ENCODE measurements around the gene ANTXR1. TPM values are rescaled to one million over a fixed set of nuclear protein-coding genes. Genes with fewer than 3 reads are reported as not detected.

Gene ANTXR1
- polyA plus RNA-seq, 1 donor (not counting 4 experiments of a cell fraction or from before 2014, with no cell fraction given) = 20.4 TPM

GRCh38 chr2:69251943-69252342 is 239.0 kb downstream of the ANTXR1 start:
- no peak for TF ChIP-seq CTCF (optimal IDR thresholded peaks at IDR 0.05 in 1 of 3, IDR thresholded peaks at IDR 0.05 in 1 of 3, conservative IDR thresholded peaks at IDR 0.05 in 1 of 3; ENCODE audit: extremely low read depth in 1 of 3, insufficient read depth in 2 of 3, low read length in 3 of 3)
- no peak for TF ChIP-seq EZH2 (IDR thresholded peaks at IDR 0.05; ENCODE audit: low read length)
- H3K79me2 ChIP-seq (ENCODE audit: control insufficient read depth, insufficient read depth, low read length) = no peaks in the 10 kb centered on the region
- H3K9me3 ChIP-seq (ENCODE audit: control insufficient read depth, low read depth, low read length) = no peaks in the 10 kb centered on the region
- no peak for FAIRE-seq
- no peak overlapping the region for H3K4me3 ChIP-seq (ENCODE audit: control insufficient read depth in 2 of 3, extremely low read depth in 1 of 3, insufficient read depth in 2 of 3, low read depth in 1 of 3, low read length in 3 of 3)
- H4K20me1 ChIP-seq (ENCODE audit: control insufficient read depth, extremely low read depth, insufficient read depth, low read length) = no peaks in the 10 kb centered on the region
- no peaks in the 10 kb centered on the region for H3K9me1 ChIP-seq (ENCODE audit: control insufficient read depth, extremely low read depth, insufficient read depth, low read length)
- no peak overlapping the region for H3K4me2 ChIP-seq (ENCODE audit: control insufficient read depth, extremely low read depth, insufficient read depth, low read depth, low read length)
- H3K4me1 ChIP-seq (ENCODE audit: control insufficient read depth, extremely low read depth, insufficient read depth, low read length) = peaks cover 12% of the 10 kb centered on the region
- H3K9ac ChIP-seq (ENCODE audit: control insufficient read depth, extremely low read depth, insufficient read depth, low read length) = no peak overlapping the region
- H3K27me3 ChIP-seq (ENCODE audit: control insufficient read depth, extremely low read depth, insufficient read depth, low read length) = no peaks in the 10 kb centered on the region
- no peak overlapping the region for H3K27ac ChIP-seq (ENCODE audit: control insufficient read depth, insufficient read depth, low read length)
- H3K36me3 ChIP-seq (ENCODE audit: control insufficient read depth in 2 of 2, extremely low read depth in 1 of 2, insufficient read depth in 2 of 2, low read length in 2 of 2) = no peaks in the 10 kb centered on the region
- dilution Hi-C loops (cut with MboI; ENCODE audit: extremely low pct_ligation_motif_present, low sequenced_read_pairs) = no loop called here
- DNase-seq (ENCODE audit: low read depth, low spot score) = no peak
- H2AFZ ChIP-seq (ENCODE audit: control insufficient read depth, low read length) = no peak overlapping the region

DNA sequence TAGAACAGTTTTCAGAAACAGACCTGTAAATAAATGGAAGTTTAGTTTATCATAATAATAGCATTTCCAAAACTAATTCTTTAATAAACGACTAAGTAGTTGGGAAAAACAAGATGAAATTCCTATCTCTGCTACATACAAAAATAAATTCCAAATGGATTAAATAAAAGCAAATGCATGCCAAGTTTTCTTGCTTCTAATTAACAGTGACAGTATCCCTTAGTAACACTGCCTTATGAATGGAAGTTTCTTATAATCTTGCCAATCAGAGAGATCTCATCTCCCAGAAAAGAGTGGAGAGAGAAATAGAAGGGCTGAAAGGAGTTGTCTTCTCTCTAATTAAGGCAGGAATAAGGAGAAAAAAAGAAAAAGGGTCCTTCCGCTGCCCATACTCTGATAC is 240.1 kb downstream of the ANTXR1 start:
- H3K36me3 ChIP-seq (ENCODE audit: control insufficient read depth in 2 of 2, extremely low read depth in 1 of 2, insufficient read depth in 2 of 2, low read length in 2 of 2) = no peaks in the 10 kb centered on the region
- dilution Hi-C loops (cut with MboI; ENCODE audit: extremely low pct_ligation_motif_present, low sequenced_read_pairs) = no loop called here
- H3K27ac ChIP-seq (ENCODE audit: control insufficient read depth, insufficient read depth, low read length) = no peak overlapping the region
- TF ChIP-seq CTCF (optimal IDR thresholded peaks at IDR 0.05 in 1 of 3, IDR thresholded peaks at IDR 0.05 in 1 of 3, conservative IDR thresholded peaks at IDR 0.05 in 1 of 3; ENCODE audit: extremely low read depth in 1 of 3, insufficient read depth in 2 of 3, low read length in 3 of 3) = no peak
- no peak for TF ChIP-seq EZH2 (IDR thresholded peaks at IDR 0.05; ENCODE audit: low read length)
- no peak overlapping the region for H2AFZ ChIP-seq (ENCODE audit: control insufficient read depth, low read length)
- FAIRE-seq (no peak), DNase-seq (ENCODE audit: low read depth, low spot score) (no peak)
- peaks cover 12% of the 10 kb centered on the region for H3K4me1 ChIP-seq (ENCODE audit: control insufficient read depth, extremely low read depth, insufficient read depth, low read length)
- no peaks in the 10 kb centered on the region for H3K27me3 ChIP-seq (ENCODE audit: control insufficient read depth, extremely low read depth, insufficient read depth, low read length)
- H3K9me3 ChIP-seq (ENCODE audit: control insufficient read depth, low read depth, low read length) = no peaks in the 10 kb centered on the region
- no peaks in the 10 kb centered on the region for H4K20me1 ChIP-seq (ENCODE audit: control insufficient read depth, extremely low read depth, insufficient read depth, low read length)
- H3K4me2 ChIP-seq (ENCODE audit: control insufficient read depth, extremely low read depth, insufficient read depth, low read depth, low read length) = no peak overlapping the region
- H3K9ac ChIP-seq (ENCODE audit: control insufficient read depth, extremely low read depth, insufficient read depth, low read length) = no peak overlapping the region
- no peaks in the 10 kb centered on the region for H3K9me1 ChIP-seq (ENCODE audit: control insufficient read depth, extremely low read depth, insufficient read depth, low read length)
- no peaks in the 10 kb centered on the region for H3K79me2 ChIP-seq (ENCODE audit: control insufficient read depth, insufficient read depth, low read length)
- H3K4me3 ChIP-seq (ENCODE audit: control insufficient read depth in 2 of 3, extremely low read depth in 1 of 3, insufficient read depth in 2 of 3, low read depth in 1 of 3, low read length in 3 of 3) = no peak overlapping the region

All from keratinocyte (primary cell).